ENCODE measurements around the gene NFATC2. TPM values are rescaled to one million over a fixed set of nuclear protein-coding genes. Genes with fewer than 3 reads are reported as not detected.

NFATC2 gene
- total and polyA plus RNA-seq, 2 of the 8 experiments (the other 6 are each of a cell fraction or from before 2014, with no cell fraction given): 0.27 to 0.91 TPM

- no peak overlapping the region for H2BK12ac ChIP-seq (ENCODE audit: low read depth, low read length)
- no peaks in the 10 kb centered on the region for H3K79me1 ChIP-seq (ENCODE audit: low read depth, low read length)
- H4K91ac ChIP-seq (replicated peaks; ENCODE audit: insufficient read length, low read length): no peak overlapping the region
- H3K4ac ChIP-seq (replicated peaks; ENCODE audit: insufficient read length, low read depth, low read length): no peak overlapping the region
- ChIA-PET CTCF (ENCODE audit: partially characterized antibody) (interaction anchor here (2.9 kb wide), 1 partner anchor 40 kb away, joined by 8 read pairs; no protein-coding TSS in a partner anchor), POLR2A (ENCODE audit: partially characterized antibody) (no interaction called here)
- H4K5ac ChIP-seq (ENCODE audit: insufficient read length, low read depth, low read length): no peak overlapping the region
- H2BK120ac ChIP-seq (replicated peaks; ENCODE audit: low read depth, low read length): no peak overlapping the region
- no peak overlapping the region for H3K56ac ChIP-seq (replicated peaks; ENCODE audit: insufficient read length, low read depth, low read length)
- H3K14ac ChIP-seq (ENCODE audit: insufficient read length): no peak overlapping the region
- H2AFZ ChIP-seq (ENCODE audit: low read length): no peak overlapping the region
- H3K9ac ChIP-seq (replicated peaks in 1 of 4; ENCODE audit: extremely low read depth in 1 of 4, low read depth in 3 of 4, low read length in 3 of 4): no peak overlapping the region
- H4K8ac ChIP-seq (ENCODE audit: extremely low read depth, insufficient read depth, low read length): no peak overlapping the region
- no peak overlapping the region for H3K23ac ChIP-seq (ENCODE audit: insufficient read length)
- DNase-seq (ENCODE audit: low read depth in 1 of 2, low spot score in 2 of 2) (no peak), FAIRE-seq (no peak)
- no peak overlapping the region for H3K18ac ChIP-seq (ENCODE audit: extremely low read depth, low read length)
- H3K79me2 ChIP-seq (ENCODE audit: control insufficient read depth in 1 of 2, insufficient read depth in 2 of 2, low read length in 2 of 2): 0 out of 4 replicates have a peak, but pooled peaks cover 0 to 2% of the 10 kb centered on the region in 2 experiments
- no peak overlapping the region for H3K4me2 ChIP-seq (ENCODE audit: insufficient read depth in 1 of 2, low read depth in 2 of 2, low read length in 2 of 2)
- no peak overlapping the region for H2BK20ac ChIP-seq (ENCODE audit: low read length)
- no peak overlapping the region for H3K27ac ChIP-seq (ENCODE audit: low read depth, low read length)
- no peaks in the 10 kb centered on the region for H3K4me1 ChIP-seq (replicated peaks in 1 of 4; ENCODE audit: control insufficient read depth in 3 of 4, insufficient read depth in 4 of 4, low read length in 3 of 4)
- H3K27me3 ChIP-seq (replicated peaks in 1 of 4; ENCODE audit: control insufficient read depth in 3 of 4, extremely low read depth in 1 of 4, insufficient read depth in 3 of 4, low read length in 3 of 4): no peaks in the 10 kb centered on the region; a peak in 1 of 7 replicates
- H3K23me2 ChIP-seq (ENCODE audit: low read depth, low read length): peaks cover 2% of the 10 kb centered on the region; the same call in 1 of the 2 replicates
- no peaks in the 10 kb centered on the region for H3K36me3 ChIP-seq (ENCODE audit: control insufficient read depth in 2 of 4, insufficient read depth in 4 of 4, low read length in 3 of 4)
- H2BK5ac ChIP-seq (ENCODE audit: low read depth, low read length): no peak overlapping the region
- H2BK15ac ChIP-seq (ENCODE audit: low read length): no peak overlapping the region
- H4K20me1 ChIP-seq (replicated peaks in 1 of 2; ENCODE audit: control insufficient read depth in 1 of 2, insufficient read depth in 2 of 2, low read length in 2 of 2): no peaks in the 10 kb centered on the region
- peaks cover 7 to 8% of the 10 kb centered on the region in 2 experiments; a peak in 3 of 4 replicates for H3K9me3 ChIP-seq (ENCODE audit: insufficient read depth in 2 of 2, low read depth in 1 of 2, low read length in 1 of 2)
- no peak overlapping the region for H2AK5ac ChIP-seq (ENCODE audit: low read depth, low read length)
- no peak overlapping the region for H3K4me3 ChIP-seq (ENCODE audit: extremely low read depth in 1 of 4, insufficient read depth in 2 of 4, low read depth in 3 of 4, low read length in 4 of 4)
- no peak for TF ChIP-seq RFX5 (IDR thresholded peaks at IDR 0.05; ENCODE audit: borderline replicate concordance, low read depth, low read length)
- no peak for TF ChIP-seq EP300 (IDR thresholded peaks at IDR 0.05; ENCODE audit: borderline replicate concordance in 1 of 2, low read depth in 2 of 2, low read length in 2 of 2)
- TF ChIP-seq, protein P1, sequence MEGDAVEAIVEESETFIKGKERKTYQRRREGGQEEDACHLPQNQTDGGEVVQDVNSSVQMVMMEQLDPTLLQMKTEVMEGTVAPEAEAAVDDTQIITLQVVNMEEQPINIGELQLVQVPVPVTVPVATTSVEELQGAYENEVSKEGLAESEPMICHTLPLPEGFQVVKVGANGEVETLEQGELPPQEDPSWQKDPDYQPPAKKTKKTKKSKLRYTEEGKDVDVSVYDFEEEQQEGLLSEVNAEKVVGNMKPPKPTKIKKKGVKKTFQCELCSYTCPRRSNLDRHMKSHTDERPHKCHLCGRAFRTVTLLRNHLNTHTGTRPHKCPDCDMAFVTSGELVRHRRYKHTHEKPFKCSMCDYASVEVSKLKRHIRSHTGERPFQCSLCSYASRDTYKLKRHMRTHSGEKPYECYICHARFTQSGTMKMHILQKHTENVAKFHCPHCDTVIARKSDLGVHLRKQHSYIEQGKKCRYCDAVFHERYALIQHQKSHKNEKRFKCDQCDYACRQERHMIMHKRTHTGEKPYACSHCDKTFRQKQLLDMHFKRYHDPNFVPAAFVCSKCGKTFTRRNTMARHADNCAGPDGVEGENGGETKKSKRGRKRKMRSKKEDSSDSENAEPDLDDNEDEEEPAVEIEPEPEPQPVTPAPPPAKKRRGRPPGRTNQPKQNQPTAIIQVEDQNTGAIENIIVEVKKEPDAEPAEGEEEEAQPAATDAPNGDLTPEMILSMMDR (IDR thresholded peaks at IDR 0.05; ENCODE audit: control extremely low read depth in 1 of 3, insufficient read depth in 1 of 3, low read depth in 1 of 3, low read length in 3 of 3): no peak
- TF ChIP-seq SRF (IDR thresholded peaks at IDR 0.05; ENCODE audit: low read depth, low read length): no peak
- TF ChIP-seq ASH2L (IDR thresholded peaks at IDR 0.05; ENCODE audit: low read length): no peak
- no peak for TF ChIP-seq RXRA (IDR thresholded peaks at IDR 0.05; ENCODE audit: insufficient read depth, low read depth, low read length)
- TF ChIP-seq HDAC6 (IDR thresholded peaks at IDR 0.05; ENCODE audit: low read depth, low read length): no peak
- TF ChIP-seq POLR2A (IDR thresholded peaks at IDR 0.05; ENCODE audit: control extremely low read depth in 1 of 2, low read depth in 2 of 2, low read length in 2 of 2): no peak
- TF ChIP-seq BRCA1 (IDR thresholded peaks at IDR 0.05; ENCODE audit: low read depth, low read length): no peak
- no peak for TF ChIP-seq TAF1 (IDR thresholded peaks at IDR 0.05; ENCODE audit: low read depth, low read length)
- TF ChIP-seq, protein P2, sequence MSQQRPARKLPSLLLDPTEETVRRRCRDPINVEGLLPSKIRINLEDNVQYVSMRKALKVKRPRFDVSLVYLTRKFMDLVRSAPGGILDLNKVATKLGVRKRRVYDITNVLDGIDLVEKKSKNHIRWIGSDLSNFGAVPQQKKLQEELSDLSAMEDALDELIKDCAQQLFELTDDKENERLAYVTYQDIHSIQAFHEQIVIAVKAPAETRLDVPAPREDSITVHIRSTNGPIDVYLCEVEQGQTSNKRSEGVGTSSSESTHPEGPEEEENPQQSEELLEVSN (IDR thresholded peaks at IDR 0.05): no peak
- no peak for TF ChIP-seq TAF7 (optimal IDR thresholded peaks at IDR 0.05; ENCODE audit: borderline replicate concordance, low read depth, low read length)
- TF ChIP-seq TEAD4 (IDR thresholded peaks at IDR 0.05; ENCODE audit: low read depth, low read length): no peak
These were observed 178.7 kb downstream of the NFATC2 start for GRCh38 chr20:51363813-51364212.
